Activated naive CD8-positive, alpha-beta T cell treated with anti-CD3 and anti-CD28 coated beads, Interleukin-2, amount 50 U/mL, for 24 hours (primary cell): ENCODE data around the gene POLR1E.

Experiments
- ATAC-seq: fragments of 150-1000 bp; cut with Tn5 transposase; one replicate; pipeline ENCODE4 v1.10.0; 2021
- DNase-seq: peaks from one replicate; pipeline ENCODE4 v3.0.0; 2021
- H3K27ac Mint-ChIP-seq: one replicate; pipeline ENCODE4 v1.8.0; 2021; ENCODE audit warnings: mild to moderate bottlenecking, mixed read lengths
- H3K27me3 Mint-ChIP-seq: one replicate; pipeline ENCODE4 v1.8.0; 2021; ENCODE audit warnings: mixed read lengths
- H3K36me3 Mint-ChIP-seq: one replicate; pipeline ENCODE4 v1.8.0; 2021; ENCODE audit warnings: low read depth, mixed read lengths
- H3K4me1 Mint-ChIP-seq: one replicate; pipeline ENCODE4 v1.8.0; 2021; ENCODE audit warnings: mixed read lengths
- H3K4me3 Mint-ChIP-seq: one replicate; pipeline ENCODE4 v1.8.0; 2021; ENCODE audit warnings: mild to moderate bottlenecking, moderate library complexity, mixed read lengths
- H3K9me3 Mint-ChIP-seq: one replicate; pipeline ENCODE4 v1.8.0; 2021; ENCODE audit warnings: mixed read lengths

Gene POLR1E, protein sequence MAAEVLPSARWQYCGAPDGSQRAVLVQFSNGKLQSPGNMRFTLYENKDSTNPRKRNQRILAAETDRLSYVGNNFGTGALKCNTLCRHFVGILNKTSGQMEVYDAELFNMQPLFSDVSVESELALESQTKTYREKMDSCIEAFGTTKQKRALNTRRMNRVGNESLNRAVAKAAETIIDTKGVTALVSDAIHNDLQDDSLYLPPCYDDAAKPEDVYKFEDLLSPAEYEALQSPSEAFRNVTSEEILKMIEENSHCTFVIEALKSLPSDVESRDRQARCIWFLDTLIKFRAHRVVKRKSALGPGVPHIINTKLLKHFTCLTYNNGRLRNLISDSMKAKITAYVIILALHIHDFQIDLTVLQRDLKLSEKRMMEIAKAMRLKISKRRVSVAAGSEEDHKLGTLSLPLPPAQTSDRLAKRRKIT

GRCh38 chr9:37485389-37486255, at the start of gene POLR1E:
POLR1E (plus strand) TSS chr9:37485948; CDS start chr9:37486048, 100 bp downstream.
- Mint-ChIP-seq H3K9me3 (no peaks in the 10 kb centered on the region), H3K4me1 (peaks cover 39% of the 10 kb centered on the region), H3K36me3 (peaks cover 28% of the 10 kb centered on the region), H3K27me3 (peaks cover 6% of the 10 kb centered on the region), H3K27ac (peak within 1 kb of the TSS; percentile 86), H3K4me3 (peak within 1 kb of the TSS; percentile 90)
- peak; percentile 97 for DNase-seq
- ATAC-seq: peak; percentile 96

DNA sequence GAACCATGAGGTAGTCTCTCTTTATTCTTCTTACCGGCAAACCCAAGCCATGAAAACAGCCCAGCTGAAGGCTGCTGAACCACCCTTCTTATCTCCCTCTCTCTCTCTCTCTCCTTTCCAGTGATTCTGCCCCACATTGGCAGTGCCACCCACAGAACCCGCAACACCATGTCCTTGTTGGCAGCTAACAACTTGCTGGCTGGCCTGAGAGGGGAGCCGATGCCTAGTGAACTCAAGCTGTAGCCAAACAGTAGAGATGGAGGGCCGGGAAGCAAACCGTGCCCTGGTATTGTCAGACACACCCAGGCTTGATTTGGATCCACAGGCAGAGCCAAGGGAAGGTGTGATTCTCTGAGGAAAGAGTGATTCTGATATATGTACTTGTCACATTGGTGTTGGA, 49.2 kb upstream of the POLR1E start:
- Mint-ChIP-seq H3K27me3 (no peaks in the 10 kb centered on the region), H3K27ac (no peak overlapping the region), H3K4me3 (no peak overlapping the region), H3K4me1 (peaks cover 7% of the 10 kb centered on the region), H3K36me3 (peaks cover 38% of the 10 kb centered on the region), H3K9me3 (no peaks in the 10 kb centered on the region)
- ATAC-seq: no peak
- DNase-seq: no peak

GRCh38 chr9:37437010-37437409, 48.7 kb upstream of the POLR1E start:
- ATAC-seq: no peak
- DNase-seq: no peak
- H3K4me1 Mint-ChIP-seq: peaks cover 5% of the 10 kb centered on the region
- H3K36me3 Mint-ChIP-seq: peaks cover 40% of the 10 kb centered on the region
- no peaks in the 10 kb centered on the region for H3K27me3 Mint-ChIP-seq
- peak overlapping the region; percentile 38 for H3K27ac Mint-ChIP-seq
- H3K4me3 Mint-ChIP-seq: no peak overlapping the region
- no peaks in the 10 kb centered on the region for H3K9me3 Mint-ChIP-seq

DNA sequence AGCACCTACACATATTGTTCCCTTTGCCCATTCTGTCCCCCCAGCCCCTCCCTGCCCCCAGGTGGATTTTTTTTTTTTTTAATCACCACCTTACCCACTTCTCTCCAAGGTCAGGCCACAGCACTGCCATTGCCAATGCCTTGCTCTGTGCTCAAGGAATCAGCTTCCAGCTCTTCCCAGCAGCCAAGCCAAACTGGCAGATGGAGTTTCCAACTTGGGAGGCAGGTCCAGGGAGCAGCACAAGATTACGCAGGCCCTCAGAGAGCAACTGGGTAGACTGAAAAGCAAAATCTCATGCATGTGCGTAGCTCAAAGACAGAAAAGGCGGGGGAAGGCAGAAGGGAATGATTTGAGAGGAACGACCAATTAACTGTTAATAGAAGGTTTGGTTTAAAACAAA, 48.1 kb upstream of the POLR1E start:
- no peak for ATAC-seq
- Mint-ChIP-seq H3K36me3 (peaks cover 42% of the 10 kb centered on the region), H3K27me3 (no peaks in the 10 kb centered on the region), H3K4me1 (peaks cover 3% of the 10 kb centered on the region), H3K27ac (no peak overlapping the region), H3K4me3 (no peak overlapping the region), H3K9me3 (no peaks in the 10 kb centered on the region)
- DNase-seq: no peak

- no peaks in the 10 kb centered on the region for H3K27me3 Mint-ChIP-seq
These were observed 47.4 kb upstream of the POLR1E start for GRCh38 chr9:37438359-37438758.

GRCh38 chr9:37441776-37442370, 43.9 kb upstream of the POLR1E start:
- no peak for DNase-seq
- Mint-ChIP-seq H3K27me3 (no peaks in the 10 kb centered on the region), H3K4me1 (peaks cover 4% of the 10 kb centered on the region), H3K36me3 (peaks cover 28% of the 10 kb centered on the region), H3K27ac (no peak overlapping the region), H3K9me3 (no peaks in the 10 kb centered on the region), H3K4me3 (no peak overlapping the region)
- ATAC-seq: no peak

More at GRCh38 chr9:37438359-37438758, 47.4 kb upstream of the POLR1E start:
- Mint-ChIP-seq H3K27ac (no peak overlapping the region), H3K36me3 (peaks cover 40% of the 10 kb centered on the region), H3K4me3 (no peak overlapping the region), H3K9me3 (no peaks in the 10 kb centered on the region), H3K4me1 (no peaks in the 10 kb centered on the region)
- no peak for ATAC-seq
- DNase-seq: no peak

DNA sequence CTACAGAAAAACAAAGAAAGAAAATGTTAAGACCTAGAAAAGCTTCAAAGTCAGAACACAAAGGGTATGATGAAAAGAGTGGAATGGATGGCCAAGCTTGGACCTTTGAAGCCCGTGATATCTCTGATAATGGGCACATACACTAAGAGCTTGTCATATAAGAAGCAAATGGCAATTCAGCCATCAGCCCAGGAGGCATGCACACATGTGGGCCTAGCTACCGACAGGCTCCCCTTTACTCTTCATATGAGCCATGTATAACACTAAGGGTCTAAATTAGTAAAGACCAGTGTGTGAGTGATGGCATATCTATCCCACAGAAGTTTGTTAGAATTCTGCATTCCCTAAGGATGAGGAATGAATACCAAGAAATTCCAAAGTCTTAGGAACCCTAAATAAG, 43.2 kb upstream of the POLR1E start:
- no peak for DNase-seq
- no peak for ATAC-seq
- Mint-ChIP-seq H3K36me3 (peaks cover 23% of the 10 kb centered on the region), H3K27me3 (no peaks in the 10 kb centered on the region), H3K4me1 (peaks cover 7% of the 10 kb centered on the region), H3K9me3 (no peaks in the 10 kb centered on the region), H3K27ac (no peak overlapping the region), H3K4me3 (no peak overlapping the region)

DNA sequence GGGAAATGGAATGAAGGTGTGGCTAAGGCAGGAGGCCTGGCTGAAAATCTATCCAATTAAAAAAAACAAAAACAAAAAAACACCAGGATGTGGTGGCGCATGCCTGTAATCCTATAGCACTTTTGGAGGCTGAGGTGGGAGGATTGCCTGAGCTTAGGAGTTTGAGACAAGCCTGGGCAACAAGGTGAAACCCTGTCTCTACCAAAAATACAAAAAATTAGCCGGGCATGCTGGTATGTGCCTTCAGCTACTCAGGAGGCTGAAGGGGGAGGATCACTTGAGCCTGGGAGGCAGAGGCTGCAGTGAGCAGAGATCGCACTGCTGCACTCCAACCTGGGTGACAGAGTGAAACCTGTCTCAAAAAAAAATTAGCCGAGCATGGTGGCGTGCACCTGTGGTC, 42.2 kb upstream of the POLR1E start:
- Mint-ChIP-seq H3K9me3 (no peaks in the 10 kb centered on the region), H3K27me3 (no peaks in the 10 kb centered on the region), H3K27ac (no peak overlapping the region), H3K4me1 (peaks cover 7% of the 10 kb centered on the region), H3K36me3 (peaks cover 16% of the 10 kb centered on the region), H3K4me3 (no peak overlapping the region)
- no peak for DNase-seq
- no peak for ATAC-seq

GRCh38 chr9:37444890-37445289, 40.9 kb upstream of the POLR1E start:
- Mint-ChIP-seq H3K9me3 (no peaks in the 10 kb centered on the region), H3K36me3 (peaks cover 22% of the 10 kb centered on the region), H3K27ac (no peak overlapping the region)

DNA sequence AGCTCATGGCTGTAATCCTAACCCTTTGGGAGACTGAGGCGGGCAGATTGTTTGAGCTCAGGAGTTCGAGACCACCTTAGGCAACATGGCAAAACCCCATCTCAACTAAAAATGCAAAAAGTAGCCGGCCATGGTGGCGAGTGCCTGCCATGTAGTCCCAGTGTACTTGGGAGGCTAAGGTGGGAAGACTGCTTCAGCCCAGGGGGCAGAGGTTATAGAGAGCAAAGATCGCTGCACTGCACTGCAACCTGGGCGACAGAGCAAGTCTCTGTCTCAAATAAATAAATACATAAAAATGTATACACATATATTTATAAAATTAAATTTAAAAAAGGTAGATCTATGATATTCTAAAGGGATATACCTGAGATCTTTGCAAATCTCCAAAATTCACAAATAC, 39.9 kb upstream of the POLR1E start:
- no peak overlapping the region for H3K4me3 Mint-ChIP-seq
- no peak overlapping the region for H3K27ac Mint-ChIP-seq
- peaks cover 7% of the 10 kb centered on the region for H3K4me1 Mint-ChIP-seq
- peaks cover 28% of the 10 kb centered on the region for H3K36me3 Mint-ChIP-seq
- DNase-seq (no peak), ATAC-seq (no peak)
- H3K27me3 Mint-ChIP-seq: no peaks in the 10 kb centered on the region
- no peaks in the 10 kb centered on the region for H3K9me3 Mint-ChIP-seq

More at GRCh38 chr9:37444890-37445289, 40.9 kb upstream of the POLR1E start:
- no peak for ATAC-seq
- no peak for DNase-seq
- H3K27me3 Mint-ChIP-seq: no peaks in the 10 kb centered on the region
- H3K4me1 Mint-ChIP-seq: peaks cover 7% of the 10 kb centered on the region
- H3K4me3 Mint-ChIP-seq: no peak overlapping the region

DNA sequence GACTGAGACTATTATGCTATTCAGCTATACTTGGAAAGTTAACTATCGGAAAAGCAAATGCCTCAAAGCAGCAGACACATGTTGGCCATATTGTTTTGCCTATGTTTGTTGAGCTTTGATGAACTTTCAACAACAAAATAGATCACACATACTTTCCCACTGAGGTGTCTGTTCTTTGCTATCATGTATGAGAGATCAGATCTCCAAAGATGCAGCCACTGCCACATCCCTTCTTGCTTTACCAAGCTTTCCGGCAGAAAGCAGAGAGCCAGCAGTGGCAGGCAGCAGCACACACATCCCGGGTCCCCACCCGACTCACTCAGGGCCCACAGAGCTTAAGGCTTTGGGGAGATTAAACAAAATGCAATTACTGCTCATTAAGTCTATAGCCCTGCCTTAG, 39.3 kb upstream of the POLR1E start:
- no peak overlapping the region for H3K4me3 Mint-ChIP-seq
- DNase-seq (no peak), ATAC-seq (no peak)
- H3K27me3 Mint-ChIP-seq: no peaks in the 10 kb centered on the region
- peaks cover 7% of the 10 kb centered on the region for H3K4me1 Mint-ChIP-seq
- H3K9me3 Mint-ChIP-seq: no peaks in the 10 kb centered on the region
- no peak overlapping the region for H3K27ac Mint-ChIP-seq
- peaks cover 27% of the 10 kb centered on the region for H3K36me3 Mint-ChIP-seq

- ATAC-seq (no peak), DNase-seq (no peak)
- no peaks in the 10 kb centered on the region for H3K9me3 Mint-ChIP-seq
- H3K4me1 Mint-ChIP-seq: peaks cover 7% of the 10 kb centered on the region
- no peaks in the 10 kb centered on the region for H3K27me3 Mint-ChIP-seq
- H3K36me3 Mint-ChIP-seq: peaks cover 22% of the 10 kb centered on the region
- H3K4me3 Mint-ChIP-seq: no peak overlapping the region
- no peak overlapping the region for H3K27ac Mint-ChIP-seq
These were observed 38.6 kb upstream of the POLR1E start for GRCh38 chr9:37447111-37447510.

DNA sequence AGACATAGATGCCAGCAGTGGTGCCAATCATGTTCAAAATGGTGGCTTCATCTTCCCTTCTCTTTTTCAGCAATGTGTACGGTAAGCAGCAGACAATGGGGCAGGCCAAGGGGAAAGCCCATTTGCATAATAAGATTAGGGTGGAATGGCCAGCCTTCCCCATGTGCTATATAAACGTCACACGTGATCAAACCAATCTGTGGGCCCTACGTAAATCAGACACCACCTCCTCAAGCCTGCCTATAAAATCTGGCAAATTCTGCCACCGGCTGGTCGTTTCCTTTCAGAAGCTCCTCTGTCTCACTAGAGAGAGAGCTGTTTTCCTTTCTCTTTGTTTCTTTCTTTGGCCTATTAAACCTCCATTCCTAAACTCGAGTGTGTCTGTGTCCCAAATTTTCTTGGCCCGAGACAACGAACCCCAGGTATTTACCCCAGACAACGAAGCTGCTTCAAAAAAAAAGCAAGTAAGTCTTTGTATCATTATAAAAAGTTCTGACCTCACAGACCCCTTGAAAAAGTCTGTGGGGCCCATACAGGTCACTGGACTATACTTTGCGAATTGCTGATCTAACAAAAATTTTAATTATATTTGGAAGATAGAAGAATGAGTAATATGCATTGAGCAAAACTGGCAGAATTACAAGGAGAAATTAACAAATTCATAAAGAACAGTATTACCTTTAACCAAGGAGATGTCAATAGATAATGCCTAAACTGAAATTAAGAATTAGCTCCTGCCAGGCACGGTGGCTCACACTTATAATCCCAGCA, 35.7 kb upstream of the POLR1E start:
- no peak for ATAC-seq
- Mint-ChIP-seq H3K4me3 (no peak overlapping the region), H3K27me3 (no peaks in the 10 kb centered on the region), H3K9me3 (no peaks in the 10 kb centered on the region), H3K36me3 (peaks cover 17% of the 10 kb centered on the region), H3K27ac (no peak overlapping the region), H3K4me1 (peaks cover 19% of the 10 kb centered on the region)
- DNase-seq: no peak

DNA sequence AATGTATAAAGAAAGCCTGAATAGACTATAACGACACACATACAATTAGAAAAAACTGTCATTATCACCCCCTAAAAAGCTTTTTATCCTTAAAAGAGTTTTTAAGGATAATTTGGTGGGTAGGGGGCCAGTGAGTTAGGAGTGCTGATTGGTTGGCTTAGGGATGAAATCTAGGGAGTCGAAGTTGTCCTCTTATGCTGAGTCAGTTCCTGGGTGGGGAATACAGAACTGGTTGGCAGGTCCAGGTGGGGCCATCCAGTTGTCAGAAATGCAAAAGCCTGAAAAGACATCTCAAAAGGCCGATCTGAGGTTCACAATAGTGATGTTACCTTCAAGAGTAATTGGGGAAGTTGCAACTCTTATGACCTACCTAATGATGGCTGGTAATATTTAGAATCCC, 34.1 kb upstream of the POLR1E start:
- H3K9me3 Mint-ChIP-seq: no peaks in the 10 kb centered on the region
- H3K27ac Mint-ChIP-seq: no peak overlapping the region
- no peak overlapping the region for H3K4me3 Mint-ChIP-seq
- no peaks in the 10 kb centered on the region for H3K27me3 Mint-ChIP-seq
- no peak for DNase-seq
- ATAC-seq: no peak
- peaks cover 32% of the 10 kb centered on the region for H3K4me1 Mint-ChIP-seq
- peaks cover 19% of the 10 kb centered on the region for H3K36me3 Mint-ChIP-seq
